H9 (cell line): ENCODE measurements around the gene CRELD2. TPM values are rescaled to one million over a fixed set of nuclear protein-coding genes. Genes with fewer than 3 reads are reported as not detected.

ENCODE experiments used
- DNase-seq: peaks from one replicate; pipeline ENCODE4 v3.0.0-alpha.2; 2017
- H2AFZ ChIP-seq: one replicate; pipeline ENCODE4 v1.6.1; 2013; ENCODE audit warnings: mild to moderate bottlenecking, low read length, control low read depth, moderate library complexity
- H2AK5ac ChIP-seq: 2 replicates; pipeline ENCODE4 v1.6.1; 2013; ENCODE audit warnings: low read length, control low read depth, mixed read lengths; ENCODE audit not compliant: insufficient read length
- H2BK120ac ChIP-seq: one replicate; pipeline ENCODE4 v1.6.1; 2013; ENCODE audit warnings: low read depth, mild to moderate bottlenecking, low read length, control low read depth, inconsistent platforms; ENCODE audit not compliant: poor library complexity, severe bottlenecking
- H2BK12ac ChIP-seq: 2 replicates; pipeline ENCODE4 v1.6.1; 2013; ENCODE audit warnings: low read length, control low read depth, mixed read lengths, low read depth; ENCODE audit not compliant: insufficient read length
- H2BK15ac ChIP-seq: 2 replicates; pipeline ENCODE4 v1.6.1; 2013; ENCODE audit warnings: low read depth, low read length, control low read depth
- H2BK20ac ChIP-seq: one replicate; pipeline ENCODE4 v1.6.1; 2013; ENCODE audit warnings: low read depth, mild to moderate bottlenecking, low read length, control low read depth, inconsistent platforms; ENCODE audit not compliant: poor library complexity, severe bottlenecking
- H2BK5ac ChIP-seq: 2 replicates; pipeline ENCODE4 v1.6.1; 2013; ENCODE audit warnings: low read length, control low read depth, mixed read lengths; ENCODE audit not compliant: insufficient read length
- H3K14ac ChIP-seq: 2 replicates; pipeline ENCODE4 v1.6.1; 2013; ENCODE audit warnings: low read length, control low read depth; ENCODE audit not compliant: insufficient read depth
- H3K18ac ChIP-seq: 2 replicates; pipeline ENCODE4 v1.6.1; 2013; ENCODE audit warnings: low read depth, mild to moderate bottlenecking, mixed read lengths, low read length, control low read depth; ENCODE audit not compliant: insufficient read length
- H3K23ac ChIP-seq: 2 replicates; pipeline ENCODE4 v1.6.1; 2013; ENCODE audit warnings: low read length, control low read depth, mixed read lengths, low read depth; ENCODE audit not compliant: insufficient read length
- H3K23me2 ChIP-seq: 2 replicates; pipeline ENCODE4 v1.6.1; 2013; ENCODE audit warnings: low read depth, mild to moderate bottlenecking, mixed read lengths, low read length, control low read depth; ENCODE audit not compliant: insufficient read length, poor library complexity, severe bottlenecking
- H3K27ac ChIP-seq: 2 replicates; pipeline ENCODE4 v1.5.1; 2013; ENCODE audit warnings: low read length, control low read depth, mixed read lengths, low read depth; ENCODE audit not compliant: insufficient read length
- H3K27me3 ChIP-seq: 2 replicates; pipeline ENCODE4 v1.6.1; 2013; ENCODE audit warnings: low read length, control low read depth, inconsistent platforms; ENCODE audit not compliant: insufficient read depth
- H3K4ac ChIP-seq: 2 replicates; pipeline ENCODE4 v1.6.1; 2013; ENCODE audit warnings: low read depth, mild to moderate bottlenecking, control low read depth, inconsistent platforms, low read length, moderate library complexity
- H3K4me1 ChIP-seq: 2 replicates; pipeline ENCODE4 v1.6.1; 2013; ENCODE audit warnings: low read length, control low read depth, inconsistent platforms; ENCODE audit not compliant: insufficient read depth
- H3K4me2 ChIP-seq: 2 replicates; pipeline ENCODE4 v1.6.1; 2013; ENCODE audit warnings: low read length, control low read depth, mixed read lengths; ENCODE audit not compliant: insufficient read length, insufficient read depth
- H3K56ac ChIP-seq: 2 replicates; pipeline ENCODE4 v1.6.1; 2013; ENCODE audit warnings: low read depth, mild to moderate bottlenecking, mixed read lengths, low read length, control low read depth; ENCODE audit not compliant: insufficient read length
- H3K79me1 ChIP-seq: 2 replicates; pipeline ENCODE4 v1.6.1; 2013; ENCODE audit warnings: low read depth, mild to moderate bottlenecking, moderate library complexity, low read length, control low read depth, inconsistent platforms; ENCODE audit not compliant: insufficient read depth, poor library complexity, severe bottlenecking
- H3K79me2 ChIP-seq: 2 replicates; pipeline ENCODE4 v1.6.1; 2013; ENCODE audit warnings: low read length, control low read depth, inconsistent platforms; ENCODE audit not compliant: insufficient read depth
- H3K9ac ChIP-seq: 2 replicates; pipeline ENCODE4 v1.6.1; 2013; ENCODE audit warnings: low read length, control low read depth, mixed read lengths; ENCODE audit not compliant: insufficient read length; ENCODE audit errors: extremely low read depth
- H3K9me3 ChIP-seq: one replicate; pipeline ENCODE4 v1.6.1; 2013; ENCODE audit warnings: low read depth, low read length, inconsistent platforms; ENCODE audit not compliant: control insufficient read depth
- H3T11ph ChIP-seq: one replicate; pipeline ENCODE4 v1.6.1; 2013; ENCODE audit warnings: mild to moderate bottlenecking, low read length, control low read depth, inconsistent platforms
- H4K20me1 ChIP-seq: one replicate; pipeline ENCODE4 v1.6.1; 2013; ENCODE audit not compliant: control insufficient read depth, insufficient read length, insufficient read depth
- H4K5ac ChIP-seq: 2 replicates; pipeline ENCODE4 v1.6.1; 2013; ENCODE audit warnings: low read depth, mild to moderate bottlenecking, mixed read lengths, low read length, control low read depth; ENCODE audit not compliant: insufficient read length
- H4K8ac ChIP-seq: replicated peaks from 2 replicates; pipeline ENCODE4 v1.6.1; 2013; ENCODE audit warnings: low read length, control low read depth, mixed read lengths, low read depth; ENCODE audit not compliant: insufficient read length
- H4K91ac ChIP-seq: 2 replicates; pipeline ENCODE4 v1.6.1; 2013; ENCODE audit warnings: low read depth, mild to moderate bottlenecking, moderate library complexity, mixed read lengths, low read length, control low read depth; ENCODE audit not compliant: insufficient read length
- H3K27ac Mint-ChIP-seq, 3 experiments: 2 replicates in 2 of 3; 3 replicates in 1 of 3; pipeline ENCODE4 v1.8.0; 2020 to 2021; ENCODE audit warnings: mixed read lengths in 3 of 3, mild to moderate bottlenecking in 1 of 3, moderate library complexity in 1 of 3
- H3K27me3 Mint-ChIP-seq: 2 replicates; pipeline ENCODE4 v1.8.0; 2021; ENCODE audit warnings: low read depth, mild to moderate bottlenecking, moderate library complexity, mixed read lengths
- H3K36me3 Mint-ChIP-seq, 3 experiments: 2 replicates in 2 of 3; 3 replicates in 1 of 3; pipeline ENCODE4 v1.8.0; 2020 to 2021; ENCODE audit warnings: low read depth in 3 of 3, mixed read lengths in 3 of 3; ENCODE audit not compliant: insufficient read depth in 1 of 3
- H3K4me1 Mint-ChIP-seq, 2 experiments: 2 replicates each; pipeline ENCODE4 v1.8.0; 2020; ENCODE audit warnings: mixed read lengths in 2 of 2
- H3K4me3 Mint-ChIP-seq, 2 experiments: 2 replicates in 1 of 2; 3 replicates in 1 of 2; pipeline ENCODE4 v1.8.0; 2020 to 2021; ENCODE audit warnings: mild to moderate bottlenecking in 2 of 2, mixed read lengths in 2 of 2, moderate library complexity in 1 of 2
- H3K9me3 Mint-ChIP-seq, 2 experiments: 2 replicates in 1 of 2; 3 replicates in 1 of 2; pipeline ENCODE4 v1.8.0; 2020; ENCODE audit warnings: mild to moderate bottlenecking in 2 of 2, mixed read lengths in 2 of 2, moderate library complexity in 1 of 2
- WGBS: extraction: QIAGEN DNeasy Blood & Tissue Kit; methylation state at CpG from one replicate; pipeline ENCODE4 v1.1.7; 2013; ENCODE audit warnings: missing lambda C conversion rate, low lambda C conversion rate, mixed read lengths; ENCODE audit not compliant: insufficient read length; ENCODE audit errors: extremely low coverage; 5-methylcytosine and 5-hydroxymethylcytosine counted together
- total RNA-seq: library from RNA; stranded (reverse); gene quantifications from 2 replicates; pipeline ENCODE4 v1.2.1, GENCODE V29; 2021
- TF ChIP-seq, protein P1 (sequence below): fragments of 200-600 bp; sonication (generic); conservative IDR thresholded peaks from 3 replicates; pipeline ENCODE4 v1.8.0; 2021; ENCODE audit warnings: antibody characterized with exemption, mild to moderate bottlenecking

Gene CRELD2
- total RNA-seq, 1 experiment from 2014 or later: 34.7 TPM

DNA sequence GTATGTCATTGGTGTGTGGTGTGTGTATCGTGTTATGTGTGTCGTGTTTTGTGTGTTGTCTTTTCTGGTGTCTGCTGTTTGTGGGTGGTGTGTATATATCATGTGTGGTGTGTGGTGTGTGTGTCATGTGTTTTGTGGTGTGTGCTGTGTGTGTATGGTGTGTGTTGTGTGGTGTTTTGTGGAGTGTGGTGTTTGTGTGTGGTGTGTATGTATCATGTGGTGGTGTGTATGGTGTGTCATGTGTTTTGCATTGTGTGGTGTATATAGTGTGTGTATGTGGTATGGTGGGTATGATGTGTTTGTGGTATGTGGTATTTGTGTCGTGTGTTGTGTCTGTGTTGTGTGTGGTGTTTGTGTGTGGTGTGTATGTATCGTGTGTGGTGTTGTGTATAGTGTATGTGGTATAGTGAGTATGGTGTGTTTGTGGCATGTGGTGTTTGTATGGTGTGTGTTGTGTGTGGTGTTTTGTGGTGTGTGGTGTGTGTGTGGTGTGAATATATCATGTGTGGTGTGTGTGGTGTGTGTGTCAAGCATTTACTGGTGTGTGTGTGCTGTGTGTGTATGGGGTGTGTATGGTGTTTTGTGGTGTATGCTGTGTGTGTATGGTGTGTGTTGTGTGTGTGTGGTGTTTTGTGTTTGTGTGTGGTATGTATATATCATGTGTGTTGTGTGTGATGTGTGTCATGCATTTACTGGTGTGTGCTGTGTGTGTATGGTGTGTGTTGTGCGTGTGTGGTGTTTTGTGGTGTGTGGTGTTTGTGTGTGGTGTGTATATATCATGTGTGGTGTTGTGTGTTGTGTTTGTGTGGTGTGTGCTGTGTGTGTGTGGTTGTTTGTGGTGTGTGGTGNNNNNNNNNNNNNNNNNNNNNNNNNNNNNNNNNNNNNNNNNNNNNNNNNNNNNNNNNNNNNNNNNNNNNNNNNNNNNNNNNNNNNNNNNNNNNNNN is 54.9 kb downstream of the CRELD2 start:
- Histone ChIP-seq H3K56ac (no peak overlapping the region), H3K23ac (no peak overlapping the region), H3K79me2 (no peaks in the 10 kb centered on the region), H3K4me2 (no peak overlapping the region), H4K5ac (no peak overlapping the region), H2BK120ac (no peak overlapping the region), H3K4ac (no peak overlapping the region), H3K27me3 (no peaks in the 10 kb centered on the region), H3T11ph (no peak overlapping the region), H3K23me2 (no peaks in the 10 kb centered on the region), H4K20me1 (peaks cover 3% of the 10 kb centered on the region), H3K79me1 (no peaks in the 10 kb centered on the region), H2BK15ac (no peak overlapping the region), H2AFZ (no peak overlapping the region), H2BK5ac (no peak overlapping the region), H2BK20ac (no peak overlapping the region), H3K14ac (no peak overlapping the region), H2AK5ac (no peak overlapping the region), H3K4me1 (no peaks in the 10 kb centered on the region; the same call in 1 of the 2 replicates), H3K18ac (no peak overlapping the region), H3K27ac (no peak overlapping the region), H3K9me3 (no peaks in the 10 kb centered on the region), H3K9ac (no peak overlapping the region), H4K8ac (no peak overlapping the region), H4K91ac (no peak overlapping the region), H2BK12ac (no peak overlapping the region)
- no peak overlapping the region for H3K27ac Mint-ChIP-seq
- peak; percentile 35 for DNase-seq
- TF ChIP-seq, protein P1, sequence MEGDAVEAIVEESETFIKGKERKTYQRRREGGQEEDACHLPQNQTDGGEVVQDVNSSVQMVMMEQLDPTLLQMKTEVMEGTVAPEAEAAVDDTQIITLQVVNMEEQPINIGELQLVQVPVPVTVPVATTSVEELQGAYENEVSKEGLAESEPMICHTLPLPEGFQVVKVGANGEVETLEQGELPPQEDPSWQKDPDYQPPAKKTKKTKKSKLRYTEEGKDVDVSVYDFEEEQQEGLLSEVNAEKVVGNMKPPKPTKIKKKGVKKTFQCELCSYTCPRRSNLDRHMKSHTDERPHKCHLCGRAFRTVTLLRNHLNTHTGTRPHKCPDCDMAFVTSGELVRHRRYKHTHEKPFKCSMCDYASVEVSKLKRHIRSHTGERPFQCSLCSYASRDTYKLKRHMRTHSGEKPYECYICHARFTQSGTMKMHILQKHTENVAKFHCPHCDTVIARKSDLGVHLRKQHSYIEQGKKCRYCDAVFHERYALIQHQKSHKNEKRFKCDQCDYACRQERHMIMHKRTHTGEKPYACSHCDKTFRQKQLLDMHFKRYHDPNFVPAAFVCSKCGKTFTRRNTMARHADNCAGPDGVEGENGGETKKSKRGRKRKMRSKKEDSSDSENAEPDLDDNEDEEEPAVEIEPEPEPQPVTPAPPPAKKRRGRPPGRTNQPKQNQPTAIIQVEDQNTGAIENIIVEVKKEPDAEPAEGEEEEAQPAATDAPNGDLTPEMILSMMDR: no peak
- peaks cover 5 to 9% of the 10 kb centered on the region in 2 experiments for H3K4me1 Mint-ChIP-seq
- H3K9me3 Mint-ChIP-seq: no peaks in the 10 kb centered on the region; a peak in 1 of 5 replicates
- H3K4me3 Mint-ChIP-seq: no peak overlapping the region
- WGBS: 100% methylated on average over 5 of the region's 5 CpGs
- peaks cover 18% of the 10 kb centered on the region for H3K27me3 Mint-ChIP-seq
- H3K36me3 Mint-ChIP-seq: peaks cover 0 to 2% (median 0%) of the 10 kb centered on the region in 3 experiments; a peak in 1 of 7 replicates
